NCI-H226 (cell line): ENCODE data around the gene PLEKHA1.
A peak's percentile ranks its signal among the peaks of the same experiment; 100 is the strongest.

Experiments
- DNase-seq: peaks from one replicate; pipeline ENCODE4 v3.0.0-alpha.2; 2015

The PLEKHA1 gene

DNA sequence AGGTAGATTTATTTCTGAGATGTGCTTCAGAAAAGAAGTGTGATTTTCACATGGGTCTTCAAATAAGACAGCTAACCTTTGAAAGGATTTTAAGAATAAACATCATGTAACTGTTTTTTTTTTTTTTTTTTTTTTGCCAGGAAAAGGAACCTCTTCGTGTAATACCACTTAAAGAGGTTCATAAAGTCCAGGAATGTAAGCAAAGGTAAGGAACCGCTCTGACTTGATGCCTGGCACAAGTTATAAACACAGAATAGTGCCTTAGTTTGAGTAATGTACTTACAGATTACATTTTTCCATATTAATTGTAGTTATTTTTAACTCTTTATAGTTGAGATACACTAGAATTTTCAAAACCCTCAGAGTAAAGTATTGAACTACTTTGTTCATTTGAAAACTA is 49.6 kb downstream of the PLEKHA1 start:
- no peak for DNase-seq

- DNase-seq: no peak
These were observed 52.3 kb downstream of the PLEKHA1 start for GRCh38 chr10:122426829-122427228.

DNA sequence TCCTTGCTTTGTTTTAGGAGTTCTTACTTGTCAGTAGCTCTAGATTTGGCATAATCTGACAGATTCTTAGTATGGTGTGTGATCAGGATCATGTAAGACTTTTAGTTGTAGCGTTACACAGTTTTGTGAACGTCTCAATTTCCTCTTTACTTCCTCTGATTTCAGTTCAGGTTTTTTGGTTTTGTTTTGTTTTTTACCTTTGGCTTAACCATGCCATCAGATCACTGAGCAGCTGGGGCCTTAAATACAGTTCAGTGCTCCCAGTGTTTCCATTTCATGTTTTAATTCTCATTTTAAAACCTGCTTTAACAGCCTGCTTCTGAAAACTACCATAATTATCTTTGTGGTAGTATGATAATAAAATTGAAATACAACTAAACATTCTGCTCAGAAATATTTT is 52.8 kb downstream of the PLEKHA1 start:
- no peak for DNase-seq

- no peak for DNase-seq
These were observed 60.8 kb downstream of the PLEKHA1 start for GRCh38 chr10:122435212-122435827.

DNA sequence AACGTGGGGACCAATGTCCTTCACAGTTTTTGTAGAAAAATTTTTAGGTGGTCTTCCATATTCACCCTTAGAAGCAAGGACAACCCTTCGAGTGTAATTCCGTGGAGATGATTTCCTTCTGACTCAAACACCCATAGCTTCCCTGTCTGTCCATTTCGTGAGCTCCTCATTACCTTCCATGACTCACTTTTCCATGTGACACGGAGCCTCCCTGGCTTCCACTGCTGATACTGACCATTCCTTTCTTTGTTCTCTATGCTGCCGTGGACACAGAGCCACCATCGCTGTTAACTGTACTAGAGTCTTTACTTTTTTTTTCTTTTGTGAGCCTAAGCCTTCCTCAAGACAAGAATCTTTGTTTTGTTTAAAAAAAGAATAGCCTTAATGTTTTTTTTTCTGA is 67.5 kb downstream of the PLEKHA1 start:
- peak; percentile 16 for DNase-seq

GRCh38 chr10:122445469-122445868 is 71.0 kb downstream of the PLEKHA1 start:
- no peak for DNase-seq

- no peak for DNase-seq
These were observed 71.4 kb downstream of the PLEKHA1 start for GRCh38 chr10:122445904-122446303.

DNA sequence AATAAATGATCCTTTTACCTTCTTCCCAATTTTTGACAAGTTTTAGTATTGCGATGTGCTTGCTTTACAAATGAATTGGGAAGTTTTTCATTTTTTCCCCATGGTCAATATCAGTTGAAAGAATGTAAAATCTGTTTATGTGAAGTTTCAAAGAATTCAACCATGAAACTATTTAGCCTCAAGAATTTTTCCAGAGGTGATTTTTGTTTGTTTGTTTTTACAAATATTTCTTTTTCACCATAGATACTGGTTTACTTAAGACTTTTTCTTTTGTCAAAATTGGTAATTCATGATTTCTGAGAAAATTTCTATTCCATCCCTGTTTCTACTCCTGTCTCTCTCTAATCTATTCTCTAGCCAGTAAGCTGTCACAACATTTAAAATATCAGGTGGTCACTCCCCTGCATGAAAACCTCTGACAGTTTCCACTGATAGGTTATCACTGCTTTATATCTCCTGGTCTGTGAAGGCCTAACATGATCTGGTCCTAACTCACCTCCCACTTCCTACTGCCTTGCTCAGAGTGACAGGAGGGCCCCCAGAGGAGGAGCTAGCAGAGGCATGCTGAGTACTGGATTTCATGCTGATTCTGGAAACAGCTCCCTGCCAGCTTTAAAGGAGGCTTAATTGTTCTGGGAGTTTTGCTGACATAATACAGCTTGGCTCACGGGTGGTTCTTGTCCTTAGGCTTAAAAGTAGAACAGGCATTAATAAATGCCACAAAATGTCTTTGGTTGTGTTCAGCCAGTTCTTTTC is 72.3 kb downstream of the PLEKHA1 start:
- DNase-seq: peak; percentile 38

- DNase-seq: no peak
These were observed 74.1 kb downstream of the PLEKHA1 start for GRCh38 chr10:122448600-122448999.

- DNase-seq: no peak
These were observed 74.6 kb downstream of the PLEKHA1 start for GRCh38 chr10:122449153-122449552.

- DNase-seq: no peak
These were observed 76.0 kb downstream of the PLEKHA1 start for GRCh38 chr10:122450353-122450990.

GRCh38 chr10:122454071-122454470 is 79.6 kb downstream of the PLEKHA1 start:
- no peak for DNase-seq

DNA sequence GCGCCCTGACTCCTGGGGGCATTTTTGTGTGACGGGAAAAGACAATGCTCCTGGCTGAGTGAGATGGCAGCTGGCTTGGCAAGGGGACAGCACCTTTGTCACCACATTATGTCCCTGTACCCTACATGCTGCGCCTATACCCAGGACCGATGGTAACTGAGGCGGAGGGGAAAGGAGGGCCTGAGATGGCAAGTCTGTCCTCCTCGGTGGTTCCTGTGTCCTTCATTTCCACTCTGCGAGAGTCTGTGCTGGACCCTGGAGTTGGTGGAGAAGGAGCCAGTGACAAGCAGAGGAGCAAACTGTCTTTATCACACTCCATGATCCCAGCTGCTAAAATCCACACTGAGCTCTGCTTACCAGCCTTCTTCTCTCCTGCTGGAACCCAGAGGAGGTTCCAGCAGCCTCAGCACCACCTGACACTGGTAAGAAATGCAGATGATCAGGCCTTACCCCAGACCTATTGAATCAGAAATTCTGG is 80.1 kb downstream of the PLEKHA1 start, which contains the start of gene ARMS2:
ARMS2 (plus strand) TSS at position 51 of the 478 bp plus-strand sequence; CDS start at position 126, 75 bp downstream.
- no peak for DNase-seq

- DNase-seq: no peak
These were observed 81.0 kb downstream of the PLEKHA1 start for GRCh38 chr10:122455376-122456079.

- DNase-seq: no peak
These were observed 83.4 kb downstream of the PLEKHA1 start for GRCh38 chr10:122457934-122458333.

GRCh38 chr10:122458693-122459092 is 84.2 kb downstream of the PLEKHA1 start:
- no peak for DNase-seq

GRCh38 chr10:122459561-122460273 is 85.2 kb downstream of the PLEKHA1 start:
- DNase-seq: peak; percentile 62

GRCh38 chr10:122460891-122461293 is 86.4 kb downstream of the PLEKHA1 start:
- no peak for DNase-seq

GRCh38 chr10:122461367-122461728 is 86.8 kb downstream of the PLEKHA1 start, which contains the start of gene HTRA1:
TSS of gene HTRA1 (plus strand) at chr10:122461553. CDS start at chr10:122461653, 100 bp downstream.
- DNase-seq: no peak

DNA sequence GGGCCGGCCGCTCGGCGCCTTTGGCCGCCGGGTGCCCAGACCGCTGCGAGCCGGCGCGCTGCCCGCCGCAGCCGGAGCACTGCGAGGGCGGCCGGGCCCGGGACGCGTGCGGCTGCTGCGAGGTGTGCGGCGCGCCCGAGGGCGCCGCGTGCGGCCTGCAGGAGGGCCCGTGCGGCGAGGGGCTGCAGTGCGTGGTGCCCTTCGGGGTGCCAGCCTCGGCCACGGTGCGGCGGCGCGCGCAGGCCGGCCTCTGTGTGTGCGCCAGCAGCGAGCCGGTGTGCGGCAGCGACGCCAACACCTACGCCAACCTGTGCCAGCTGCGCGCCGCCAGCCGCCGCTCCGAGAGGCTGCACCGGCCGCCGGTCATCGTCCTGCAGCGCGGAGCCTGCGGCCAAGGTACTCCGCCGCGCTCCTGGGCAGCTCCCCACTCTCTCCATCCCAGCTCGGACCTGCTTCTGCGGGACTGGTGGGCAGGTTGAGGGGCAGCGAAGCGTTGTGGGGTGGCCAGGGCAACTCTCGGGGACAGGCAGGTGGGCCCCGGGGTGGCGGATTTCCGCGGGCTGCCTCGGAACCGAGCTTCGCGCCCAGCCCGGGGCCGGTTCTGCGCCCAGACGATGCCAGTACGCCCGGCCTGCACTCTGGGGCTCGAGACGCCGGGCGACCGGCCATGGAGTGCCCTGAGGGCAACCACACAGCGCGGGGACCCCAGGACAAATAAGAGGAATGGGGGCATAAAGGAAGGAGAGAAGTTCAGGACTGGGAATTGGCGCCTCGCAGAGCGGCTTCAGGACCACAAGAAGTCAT is 87.4 kb downstream of the PLEKHA1 start:
- DNase-seq: no peak
